Keratinocyte (primary cell): ENCODE data around the gene ISOC2. TPM values are rescaled to one million over a fixed set of nuclear protein-coding genes. Genes with fewer than 3 reads are reported as not detected.

ENCODE experiments used
- DNase-seq: peaks from one replicate; pipeline ENCODE4 v3.0.0-alpha.2; 2011; ENCODE audit warnings: low read depth, missing footprints, low spot score
- FAIRE-seq: peaks from 2 replicates; lab custom pipeline; 2011; peaks lifted over from hg19 to GRCh38; lab: Jason Lieb, UNC
- H2AFZ ChIP-seq: 2 replicates; pipeline ENCODE4 v1.6.0; 2012; ENCODE audit warnings: low read length, control low read depth, inconsistent platforms; ENCODE audit not compliant: control insufficient read depth
- H3K27ac ChIP-seq: 2 replicates; pipeline ENCODE4 v1.5.1; 2011; ENCODE audit warnings: low read length; ENCODE audit not compliant: control insufficient read depth, insufficient read depth
- H3K27me3 ChIP-seq: 3 replicates; pipeline ENCODE4 v1.6.0; 2011; ENCODE audit warnings: low read length; ENCODE audit not compliant: control insufficient read depth, insufficient read depth; ENCODE audit errors: extremely low read depth
- H3K36me3 ChIP-seq, 2 experiments: 2 replicates in 1 of 2; 3 replicates in 1 of 2; pipeline ENCODE4 v1.5.1; 2011; ENCODE audit warnings: low read length in 2 of 2, mild to moderate bottlenecking in 1 of 2; ENCODE audit not compliant: control insufficient read depth in 2 of 2, insufficient read depth in 2 of 2; ENCODE audit errors: extremely low read depth in 1 of 2
- H3K4me1 ChIP-seq: 3 replicates; pipeline ENCODE4 v1.5.1; 2011; ENCODE audit warnings: low read length; ENCODE audit not compliant: control insufficient read depth, insufficient read depth; ENCODE audit errors: extremely low read depth
- H3K4me2 ChIP-seq: 3 replicates; pipeline ENCODE4 v1.6.0; 2011; ENCODE audit warnings: low read depth, low read length; ENCODE audit not compliant: control insufficient read depth, insufficient read depth; ENCODE audit errors: extremely low read depth
- H3K4me3 ChIP-seq, 3 experiments: fragments of 200-600 bp in 1 of 3; sonication (generic) in 1 of 3; 2 replicates in 2 of 3; 3 replicates in 1 of 3; pipeline ENCODE4 v1.5.1; 2011 to 2016; ENCODE audit warnings: low read length in 3 of 3, mild to moderate bottlenecking in 3 of 3, control low read depth in 2 of 3, inconsistent platforms in 1 of 3, low read depth in 1 of 3, mixed read lengths in 1 of 3, mixed run types in 1 of 3, moderate library complexity in 1 of 3; ENCODE audit not compliant: control insufficient read depth in 2 of 3, insufficient read depth in 2 of 3; ENCODE audit errors: extremely low read depth in 1 of 3
- H3K79me2 ChIP-seq: 2 replicates; pipeline ENCODE4 v1.6.0; 2012; ENCODE audit warnings: low read length; ENCODE audit not compliant: control insufficient read depth, insufficient read depth
- H3K9ac ChIP-seq: 3 replicates; pipeline ENCODE4 v1.6.0; 2011; ENCODE audit warnings: low read length; ENCODE audit not compliant: control insufficient read depth, insufficient read depth; ENCODE audit errors: extremely low read depth
- H3K9me1 ChIP-seq: 3 replicates; pipeline ENCODE4 v1.6.0; 2011; ENCODE audit warnings: low read length; ENCODE audit not compliant: control insufficient read depth, insufficient read depth; ENCODE audit errors: extremely low read depth
- H3K9me3 ChIP-seq: 2 replicates; pipeline ENCODE4 v1.5.1; 2012; ENCODE audit warnings: low read depth, low read length; ENCODE audit not compliant: control insufficient read depth
- H4K20me1 ChIP-seq: 3 replicates; pipeline ENCODE4 v1.6.0; 2011; ENCODE audit warnings: low read length; ENCODE audit not compliant: control insufficient read depth, insufficient read depth; ENCODE audit errors: extremely low read depth
- EZH2 ChIP-seq: IDR thresholded peaks from one replicate; pipeline ENCODE4 v1.6.1; 2012; ENCODE audit warnings: inconsistent platforms, mild to moderate bottlenecking, low read length, moderate library complexity
- dilution Hi-C: fragments of 300-500 bp; cut with MboI; formaldehyde crosslinking; loops from one replicate; pipeline ENCODE4 v1.7.0; 2020; ENCODE audit warnings: low sequenced_read_pairs; ENCODE audit not compliant: extremely low pct_ligation_motif_present
- polyA plus RNA-seq, 5 experiments: library from polyadenylated mRNA; depleted of rRNA in 3 of 5; stranded (reverse) in 3 of 5; stranded (forward) in 1 of 5; unstranded in 1 of 5; fragments of >200 nt; gene quantifications; 1 replicate in 1 of 5; 2 replicates in 3 of 5; 3 replicates in 1 of 5; pipeline versions ENCODE4 v1.2.1 to v1.2.3, GENCODE V29; 2011 to 2012; ENCODE audit warnings: missing spikeins in 2 of 5, low read depth in 1 of 5, low replicate concordance in 1 of 5
- TF ChIP-seq, protein P1 (sequence below), 3 experiments: IDR thresholded peaks in 1 of 3; conservative IDR thresholded peaks in 1 of 3; optimal IDR thresholded peaks in 1 of 3; 2 replicates in 2 of 3; 3 replicates in 1 of 3; pipeline versions ENCODE3 to v1.5.1; 2011; ENCODE audit warnings: low read length in 3 of 3, mild to moderate bottlenecking in 3 of 3, moderate library complexity in 2 of 3, control low read depth in 1 of 3, inconsistent platforms in 1 of 3; ENCODE audit not compliant: insufficient read depth in 2 of 3; ENCODE audit errors: extremely low read depth in 1 of 3

Gene ISOC2
- polyA plus RNA-seq, 1 donor (not counting 4 experiments of a cell fraction or from before 2014, with no cell fraction given): 24.5 TPM

DNA sequence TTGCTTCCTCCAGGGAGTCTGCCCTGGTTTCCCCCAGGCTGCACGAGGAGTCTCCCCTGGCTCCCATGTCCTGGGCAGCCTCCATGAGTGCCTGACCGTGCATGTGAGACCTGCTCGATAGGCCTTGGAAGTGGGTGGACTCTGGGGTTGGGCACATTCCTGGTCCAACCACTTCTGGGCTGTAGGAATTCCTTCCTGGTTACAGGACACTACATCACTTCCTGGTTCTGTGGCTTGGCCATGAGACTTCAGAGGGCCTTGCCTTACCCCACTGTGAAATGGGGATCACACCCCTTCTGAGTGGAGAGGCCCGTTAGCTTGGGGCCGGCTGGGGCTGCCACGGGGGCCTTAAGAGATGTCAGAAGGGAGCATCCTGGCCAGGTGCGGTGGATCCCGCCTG lies 11.0 kb upstream of the ISOC2 start:
- peaks cover 17% of the 10 kb centered on the region for H3K4me1 ChIP-seq
- peak overlapping the region; percentile 12 for H3K4me2 ChIP-seq
- no peak overlapping the region for H3K9ac ChIP-seq
- H3K4me3 ChIP-seq: no peak overlapping the region
- H3K36me3 ChIP-seq: no peaks in the 10 kb centered on the region
- dilution Hi-C loops: no loop called here
- no peaks in the 10 kb centered on the region for H3K9me3 ChIP-seq
- DNase-seq (peak; percentile 78), FAIRE-seq (peak; percentile 90)
- H3K79me2 ChIP-seq: no peaks in the 10 kb centered on the region
- no peaks in the 10 kb centered on the region for H3K27me3 ChIP-seq
- peak overlapping the region; percentile 30 for H3K27ac ChIP-seq
- H2AFZ ChIP-seq: no peak overlapping the region
- no peak for TF ChIP-seq EZH2
- TF ChIP-seq, protein P1, sequence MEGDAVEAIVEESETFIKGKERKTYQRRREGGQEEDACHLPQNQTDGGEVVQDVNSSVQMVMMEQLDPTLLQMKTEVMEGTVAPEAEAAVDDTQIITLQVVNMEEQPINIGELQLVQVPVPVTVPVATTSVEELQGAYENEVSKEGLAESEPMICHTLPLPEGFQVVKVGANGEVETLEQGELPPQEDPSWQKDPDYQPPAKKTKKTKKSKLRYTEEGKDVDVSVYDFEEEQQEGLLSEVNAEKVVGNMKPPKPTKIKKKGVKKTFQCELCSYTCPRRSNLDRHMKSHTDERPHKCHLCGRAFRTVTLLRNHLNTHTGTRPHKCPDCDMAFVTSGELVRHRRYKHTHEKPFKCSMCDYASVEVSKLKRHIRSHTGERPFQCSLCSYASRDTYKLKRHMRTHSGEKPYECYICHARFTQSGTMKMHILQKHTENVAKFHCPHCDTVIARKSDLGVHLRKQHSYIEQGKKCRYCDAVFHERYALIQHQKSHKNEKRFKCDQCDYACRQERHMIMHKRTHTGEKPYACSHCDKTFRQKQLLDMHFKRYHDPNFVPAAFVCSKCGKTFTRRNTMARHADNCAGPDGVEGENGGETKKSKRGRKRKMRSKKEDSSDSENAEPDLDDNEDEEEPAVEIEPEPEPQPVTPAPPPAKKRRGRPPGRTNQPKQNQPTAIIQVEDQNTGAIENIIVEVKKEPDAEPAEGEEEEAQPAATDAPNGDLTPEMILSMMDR (optimal IDR thresholded peaks at IDR 0.05 in 1 of 3, IDR thresholded peaks at IDR 0.05 in 1 of 3, conservative IDR thresholded peaks at IDR 0.05 in 1 of 3; ENCODE audit: extremely low read depth in 1 of 3, insufficient read depth in 2 of 3, low read length in 3 of 3): no peak
- H4K20me1 ChIP-seq: no peaks in the 10 kb centered on the region
- no peaks in the 10 kb centered on the region for H3K9me1 ChIP-seq

DNA sequence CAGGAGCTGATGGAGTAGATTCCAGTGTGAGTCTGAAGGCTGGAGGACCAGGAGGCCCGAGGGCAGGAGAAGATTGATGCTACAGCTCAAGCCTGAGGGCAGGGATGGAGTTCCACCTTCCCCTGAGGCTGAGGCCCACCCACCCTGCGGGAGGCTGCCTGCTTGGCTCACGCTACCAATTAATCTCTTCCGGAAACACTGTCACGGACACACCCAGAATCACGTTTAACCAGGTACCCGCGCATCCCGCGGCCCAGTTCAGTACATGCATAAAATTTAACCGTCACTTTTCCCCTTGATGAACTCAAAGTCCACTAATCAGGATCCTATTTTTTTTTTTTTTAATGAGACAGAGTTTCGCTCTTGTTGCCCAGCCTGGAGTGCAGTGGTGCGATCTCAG lies 9.8 kb upstream of the ISOC2 start:
- Histone ChIP-seq H3K4me2 (no peak overlapping the region), H3K9ac (no peak overlapping the region), H2AFZ (peak overlapping the region; percentile 30), H3K79me2 (no peaks in the 10 kb centered on the region), H3K27me3 (no peaks in the 10 kb centered on the region), H3K9me1 (no peaks in the 10 kb centered on the region), H3K36me3 (no peaks in the 10 kb centered on the region), H4K20me1 (no peaks in the 10 kb centered on the region), H3K9me3 (no peaks in the 10 kb centered on the region), H3K4me3 (no peak overlapping the region), H3K27ac (no peak overlapping the region), H3K4me1 (peaks cover 17% of the 10 kb centered on the region)
- no peak for DNase-seq
- dilution Hi-C loops: no loop called here
- TF ChIP-seq, protein P1 (optimal IDR thresholded peaks at IDR 0.05 in 1 of 3, IDR thresholded peaks at IDR 0.05 in 1 of 3, conservative IDR thresholded peaks at IDR 0.05 in 1 of 3; ENCODE audit: extremely low read depth in 1 of 3, insufficient read depth in 2 of 3, low read length in 3 of 3): no peak
- TF ChIP-seq EZH2: no peak
- FAIRE-seq: no peak
